ENCODE data around the gene ZNRF1.

The ZNRF1 gene

DNA sequence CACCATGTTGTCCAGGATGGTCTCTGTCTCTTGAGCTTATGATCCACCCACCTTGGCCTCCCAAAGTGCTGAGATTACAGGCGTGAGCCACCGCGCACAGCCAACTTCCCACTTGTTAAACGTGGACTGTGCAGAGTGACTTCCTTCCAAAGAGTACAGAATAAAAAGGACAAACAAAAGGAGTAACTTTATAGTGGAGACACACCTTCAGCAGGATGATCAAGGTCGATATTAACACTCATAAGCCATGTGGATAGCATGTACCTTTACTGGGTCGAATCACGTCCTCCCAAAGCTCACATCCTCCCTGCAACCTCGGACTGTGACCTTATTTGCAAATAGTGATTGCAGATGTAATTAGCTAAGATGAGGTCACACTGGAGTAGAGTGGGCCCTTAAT lies 139.4 kb downstream of the ZNRF1 start:
- Histone ChIP-seq H3K23ac (ENCODE audit: low read length in 2 of 2) (no peak overlapping the region), H4K91ac (ENCODE audit: low read length) (no peak overlapping the region), H2BK120ac (ENCODE audit: low read depth, low read length) (no peak overlapping the region), H2BK5ac (ENCODE audit: low read depth, low read length, poor library complexity, severe bottlenecking) (no peak overlapping the region), H2BK15ac (ENCODE audit: low read depth, poor library complexity, severe bottlenecking) (no peak overlapping the region), H3K27me3 (ENCODE audit: control insufficient read depth in 1 of 2, insufficient read depth in 1 of 2, low read length in 2 of 2) (no peaks in the 10 kb centered on the region), H3K4me2 (ENCODE audit: low read length, poor library complexity, severe bottlenecking) (peak overlapping the region; percentile 44), H3K9ac (ENCODE audit: low read length) (no peak overlapping the region), H3K4ac (ENCODE audit: low read depth in 1 of 2, low read length in 2 of 2) (no peak overlapping the region), H3K9me3 (ENCODE audit: control insufficient read depth, low read length) (no peaks in the 10 kb centered on the region), H3K36me3 (ENCODE audit: control insufficient read depth in 1 of 2, insufficient read depth in 2 of 2, low read depth in 1 of 2, low read length in 2 of 2) (no peaks in the 10 kb centered on the region), H3K79me1 (replicated peaks; ENCODE audit: low read length, poor library complexity, severe bottlenecking) (no peaks in the 10 kb centered on the region), H3K4me1 (ENCODE audit: control insufficient read depth, insufficient read depth, low read depth, low read length) (peaks cover 8% of the 10 kb centered on the region), H4K8ac (ENCODE audit: low read length) (no peak overlapping the region), H2BK12ac (ENCODE audit: low read length in 2 of 2) (no peak overlapping the region), H3K4me3 (ENCODE audit: insufficient read depth in 1 of 2, low read depth in 1 of 2, low read length in 2 of 2) (no peak overlapping the region), H2AK5ac (ENCODE audit: low read length, severe bottlenecking) (no peak overlapping the region), H3K18ac (ENCODE audit: low read depth in 1 of 2, low read length in 2 of 2) (no peak overlapping the region), H3K14ac (ENCODE audit: low read length in 2 of 2) (no peak overlapping the region), H3K27ac (ENCODE audit: low read length, poor library complexity, severe bottlenecking) (no peak overlapping the region), H2AFZ (ENCODE audit: low read depth, low read length) (no peak overlapping the region)
- DNase-seq: no peak
- 91% methylated on average over 8 of the region's 8 CpGs for WGBS

- no peaks in the 10 kb centered on the region for H3K79me1 ChIP-seq (replicated peaks; ENCODE audit: low read length, poor library complexity, severe bottlenecking)
- no peak overlapping the region for H4K8ac ChIP-seq (ENCODE audit: low read length)
- no peak overlapping the region for H3K4me3 ChIP-seq (ENCODE audit: insufficient read depth in 1 of 2, low read depth in 1 of 2, low read length in 2 of 2)
- H3K4me1 ChIP-seq (ENCODE audit: control insufficient read depth, insufficient read depth, low read depth, low read length): peaks cover 8% of the 10 kb centered on the region
- H3K27me3 ChIP-seq (ENCODE audit: control insufficient read depth in 1 of 2, insufficient read depth in 1 of 2, low read length in 2 of 2): no peaks in the 10 kb centered on the region
- no peak overlapping the region for H4K91ac ChIP-seq (ENCODE audit: low read length)
- no peak overlapping the region for H2BK12ac ChIP-seq (ENCODE audit: low read length in 2 of 2)
- no peak overlapping the region for H2BK5ac ChIP-seq (ENCODE audit: low read depth, low read length, poor library complexity, severe bottlenecking)
- H2BK120ac ChIP-seq (ENCODE audit: low read depth, low read length): no peak overlapping the region
- 68% methylated on average over 9 of the region's 9 CpGs for WGBS
- DNase-seq: no peak
- H3K18ac ChIP-seq (ENCODE audit: low read depth in 1 of 2, low read length in 2 of 2): no peak overlapping the region
- no peak overlapping the region for H3K4ac ChIP-seq (ENCODE audit: low read depth in 1 of 2, low read length in 2 of 2)
- H3K4me2 ChIP-seq (ENCODE audit: low read length, poor library complexity, severe bottlenecking): peak overlapping the region; percentile 44
- H3K9ac ChIP-seq (ENCODE audit: low read length): no peak overlapping the region
- no peaks in the 10 kb centered on the region for H3K36me3 ChIP-seq (ENCODE audit: control insufficient read depth in 1 of 2, insufficient read depth in 2 of 2, low read depth in 1 of 2, low read length in 2 of 2)
- H3K14ac ChIP-seq (ENCODE audit: low read length in 2 of 2): no peak overlapping the region
- no peaks in the 10 kb centered on the region for H3K9me3 ChIP-seq (ENCODE audit: control insufficient read depth, low read length)
- H2BK15ac ChIP-seq (ENCODE audit: low read depth, poor library complexity, severe bottlenecking): no peak overlapping the region
- no peak overlapping the region for H2AK5ac ChIP-seq (ENCODE audit: low read length, severe bottlenecking)
- no peak overlapping the region for H3K23ac ChIP-seq (ENCODE audit: low read length in 2 of 2)
- no peak overlapping the region for H3K27ac ChIP-seq (ENCODE audit: low read length, poor library complexity, severe bottlenecking)
- no peak overlapping the region for H2AFZ ChIP-seq (ENCODE audit: low read depth, low read length)
Observed at GRCh38 chr16:75138636-75139035, 139.8 kb downstream of the ZNRF1 start.

GRCh38 chr16:75139498-75139897 lies 140.7 kb downstream of the ZNRF1 start:
- H4K8ac ChIP-seq (ENCODE audit: low read length): no peak overlapping the region
- H4K91ac ChIP-seq (ENCODE audit: low read length): no peak overlapping the region
- H2BK120ac ChIP-seq (ENCODE audit: low read depth, low read length): no peak overlapping the region
- no peak overlapping the region for H2AFZ ChIP-seq (ENCODE audit: low read depth, low read length)
- no peak overlapping the region for H2BK12ac ChIP-seq (ENCODE audit: low read length in 2 of 2)
- peaks cover 8% of the 10 kb centered on the region for H3K4me1 ChIP-seq (ENCODE audit: control insufficient read depth, insufficient read depth, low read depth, low read length)
- no peak overlapping the region for H2BK15ac ChIP-seq (ENCODE audit: low read depth, poor library complexity, severe bottlenecking)
- H3K27ac ChIP-seq (ENCODE audit: low read length, poor library complexity, severe bottlenecking): no peak overlapping the region
- no peak overlapping the region for H2AK5ac ChIP-seq (ENCODE audit: low read length, severe bottlenecking)
- H3K9me3 ChIP-seq (ENCODE audit: control insufficient read depth, low read length): no peaks in the 10 kb centered on the region
- no peak overlapping the region for H3K18ac ChIP-seq (ENCODE audit: low read depth in 1 of 2, low read length in 2 of 2)
- no peak overlapping the region for H2BK5ac ChIP-seq (ENCODE audit: low read depth, low read length, poor library complexity, severe bottlenecking)
- H3K79me1 ChIP-seq (replicated peaks; ENCODE audit: low read length, poor library complexity, severe bottlenecking): no peaks in the 10 kb centered on the region
- no peak overlapping the region for H3K23ac ChIP-seq (ENCODE audit: low read length in 2 of 2)
- no peak overlapping the region for H3K4me3 ChIP-seq (ENCODE audit: insufficient read depth in 1 of 2, low read depth in 1 of 2, low read length in 2 of 2)
- H3K4me2 ChIP-seq (ENCODE audit: low read length, poor library complexity, severe bottlenecking): no peak overlapping the region
- H3K4ac ChIP-seq (ENCODE audit: low read depth in 1 of 2, low read length in 2 of 2): no peak overlapping the region
- no peaks in the 10 kb centered on the region for H3K36me3 ChIP-seq (ENCODE audit: control insufficient read depth in 1 of 2, insufficient read depth in 2 of 2, low read depth in 1 of 2, low read length in 2 of 2)
- H3K14ac ChIP-seq (ENCODE audit: low read length in 2 of 2): no peak overlapping the region
- WGBS: 98% methylated on average over 2 of the region's 5 CpGs
- DNase-seq: no peak
- H3K9ac ChIP-seq (ENCODE audit: low read length): no peak overlapping the region
- no peaks in the 10 kb centered on the region for H3K27me3 ChIP-seq (ENCODE audit: control insufficient read depth in 1 of 2, insufficient read depth in 1 of 2, low read length in 2 of 2)

GRCh38 chr16:75143941-75144340 lies 145.1 kb downstream of the ZNRF1 start:
- Histone ChIP-seq H3K4me3 (ENCODE audit: insufficient read depth in 1 of 2, low read depth in 1 of 2, low read length in 2 of 2) (no peak overlapping the region), H2AK5ac (ENCODE audit: low read length, severe bottlenecking) (no peak overlapping the region), H3K27me3 (ENCODE audit: control insufficient read depth in 1 of 2, insufficient read depth in 1 of 2, low read length in 2 of 2) (no peaks in the 10 kb centered on the region), H3K79me1 (replicated peaks; ENCODE audit: low read length, poor library complexity, severe bottlenecking) (peaks cover under 1% of the 10 kb centered on the region), H3K27ac (ENCODE audit: low read length, poor library complexity, severe bottlenecking) (no peak overlapping the region), H2BK120ac (ENCODE audit: low read depth, low read length) (no peak overlapping the region), H3K4me2 (ENCODE audit: low read length, poor library complexity, severe bottlenecking) (no peak overlapping the region), H3K9ac (ENCODE audit: low read length) (no peak overlapping the region), H3K4me1 (ENCODE audit: control insufficient read depth, insufficient read depth, low read depth, low read length) (peaks cover 2% of the 10 kb centered on the region), H2BK15ac (ENCODE audit: low read depth, poor library complexity, severe bottlenecking) (no peak overlapping the region), H3K36me3 (ENCODE audit: control insufficient read depth in 1 of 2, insufficient read depth in 2 of 2, low read depth in 1 of 2, low read length in 2 of 2) (no peaks in the 10 kb centered on the region), H3K14ac (ENCODE audit: low read length in 2 of 2) (no peak overlapping the region), H3K23ac (ENCODE audit: low read length in 2 of 2) (no peak overlapping the region), H3K4ac (ENCODE audit: low read depth in 1 of 2, low read length in 2 of 2) (no peak overlapping the region), H4K8ac (ENCODE audit: low read length) (no peak overlapping the region), H4K91ac (ENCODE audit: low read length) (no peak overlapping the region), H2BK12ac (ENCODE audit: low read length in 2 of 2) (no peak overlapping the region), H3K9me3 (ENCODE audit: control insufficient read depth, low read length) (no peaks in the 10 kb centered on the region), H2BK5ac (ENCODE audit: low read depth, low read length, poor library complexity, severe bottlenecking) (no peak overlapping the region), H3K18ac (ENCODE audit: low read depth in 1 of 2, low read length in 2 of 2) (no peak overlapping the region), H2AFZ (ENCODE audit: low read depth, low read length) (no peak overlapping the region)
- 92% methylated on average over 5 of the region's 6 CpGs for WGBS
- DNase-seq: no peak
